Neural cell (in vitro differentiated cells): ENCODE results near the gene TTYH3.

Experiments
- CTCF ChIP-seq: fragments of 450-650 bp; IDR thresholded peaks from 2 replicates; pipeline ENCODE4 v1.5.1; 2014; ENCODE audit warnings: antibody characterized with exemption, mild to moderate bottlenecking, moderate library complexity; ENCODE audit not compliant: poor library complexity, severe bottlenecking
- EP300 ChIP-seq: fragments of 450-650 bp; conservative IDR thresholded peaks from 2 replicates; pipeline ENCODE4 v1.6.1; 2014; ENCODE audit warnings: antibody characterized with exemption, mild to moderate bottlenecking, moderate library complexity; ENCODE audit not compliant: poor library complexity, severe bottlenecking
- POLR2AphosphoS5 ChIP-seq: IDR thresholded peaks from 2 replicates; pipeline ENCODE4 v1.6.1; 2012
- RAD21 ChIP-seq: fragments of 450-650 bp; conservative IDR thresholded peaks from 2 replicates; pipeline ENCODE4 v1.6.1; 2014; ENCODE audit warnings: antibody characterized with exemption, mild to moderate bottlenecking, moderate library complexity
- REST ChIP-seq: IDR thresholded peaks from 2 replicates; pipeline ENCODE4 v1.6.1; 2012; ENCODE audit warnings: borderline replicate concordance
- TAF1 ChIP-seq: IDR thresholded peaks from 2 replicates; pipeline ENCODE4 v1.6.1; 2012; ENCODE audit warnings: low read depth

- no peak for TF ChIP-seq CTCF
- no peak for TF ChIP-seq RAD21
- no peak for TF ChIP-seq EP300
- TF ChIP-seq TAF1, result no peak
- TF ChIP-seq POLR2AphosphoS5, result no peak
- TF ChIP-seq REST, result no peak
Observed at GRCh38 chr7:2657208-2657607, 25.4 kb downstream of the TTYH3 start.
